Stomach (tissue), 4 donors: ENCODE measurements around the gene ZBTB2.

Experiments used
- CTCF ChIP-seq, 7 experiments: fragments of 450-650 bp in 4 of 7; fragments of 200-600 bp in 3 of 7; sonication (generic) in 3 of 7; IDR thresholded peaks; one replicate each; pipeline ENCODE4 v1.5.1; 2016 to 2019; ENCODE audit warnings: antibody characterized with exemption in 7 of 7, control low read depth in 2 of 7, mild to moderate bottlenecking in 1 of 7
- EP300 ChIP-seq: sonication (generic); formaldehyde crosslinking; IDR thresholded peaks from one replicate; pipeline ENCODE4 v1.6.1; 2017; ENCODE audit warnings: antibody characterized with exemption
- POLR2A ChIP-seq, 4 donors: fragments of 450-650 bp; IDR thresholded peaks; one replicate each; pipeline ENCODE4 v1.6.1; 2016; ENCODE audit warnings: antibody characterized with exemption in 4 of 4, control low read depth in 2 of 4, mild to moderate bottlenecking in 1 of 4, moderate library complexity in 1 of 4
- POLR2AphosphoS5 ChIP-seq, 3 donors: sonication (generic); formaldehyde crosslinking; IDR thresholded peaks; one replicate each; pipeline ENCODE4 v1.6.1; 2016; ENCODE audit warnings: antibody characterized with exemption in 3 of 3

GRCh38 chr6:151390851-151391470 is 398 bp downstream of the ZBTB2 start:
- TF ChIP-seq POLR2A (IDR thresholded peaks at IDR 0.05) (no peak), CTCF (IDR thresholded peaks at IDR 0.05) (no peak), EP300 (no peak), POLR2AphosphoS5 (IDR thresholded peaks at IDR 0.05) (no peak)
